Measurements from ENCODE around the gene DHH. TPM values are rescaled to one million over a fixed set of nuclear protein-coding genes. Genes with fewer than 3 reads are reported as not detected.

Gene DHH
- total and polyA plus RNA-seq, 2 experiments from 2014 or later: not detected

- peak; percentile 77 for ATAC-seq
- H3F3A ChIP-seq (replicated peaks; ENCODE audit: low read depth): peaks cover 12% of the 10 kb centered on the region; the same call in 1 of the 2 replicates
- DNase-seq (ENCODE audit: low spot score): peak; percentile 93
- H3K4me1 Mint-ChIP-seq: peaks cover 36% of the 10 kb centered on the region
- no peaks in the 10 kb centered on the region; the same call in 2 of the 3 replicates for H3K36me3 Mint-ChIP-seq (ENCODE audit: low read depth)
- H3K27ac ChIP-seq (ENCODE audit: low read depth): no peak overlapping the region
- TF ChIP-seq JUNB (IDR thresholded peaks at IDR 0.05; ENCODE audit: unreplicated experiment) (no peak), CTCF (conservative IDR thresholded peaks at IDR 0.05; ENCODE audit: low read depth in 2 of 2) (peak; percentile 84 to 96), STAT1 (IDR thresholded peaks at IDR 0.05; ENCODE audit: unreplicated experiment) (no peak), EZH2 (IDR thresholded peaks at IDR 0.05; ENCODE audit: low read depth, unreplicated experiment) (peak; percentile 58)
- TF ChIP-seq, protein P1, sequence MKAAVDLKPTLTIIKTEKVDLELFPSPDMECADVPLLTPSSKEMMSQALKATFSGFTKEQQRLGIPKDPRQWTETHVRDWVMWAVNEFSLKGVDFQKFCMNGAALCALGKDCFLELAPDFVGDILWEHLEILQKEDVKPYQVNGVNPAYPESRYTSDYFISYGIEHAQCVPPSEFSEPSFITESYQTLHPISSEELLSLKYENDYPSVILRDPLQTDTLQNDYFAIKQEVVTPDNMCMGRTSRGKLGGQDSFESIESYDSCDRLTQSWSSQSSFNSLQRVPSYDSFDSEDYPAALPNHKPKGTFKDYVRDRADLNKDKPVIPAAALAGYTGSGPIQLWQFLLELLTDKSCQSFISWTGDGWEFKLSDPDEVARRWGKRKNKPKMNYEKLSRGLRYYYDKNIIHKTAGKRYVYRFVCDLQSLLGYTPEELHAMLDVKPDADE (IDR thresholded peaks at IDR 0.05): no peak
- peaks cover 11% of the 10 kb centered on the region for H4K20me1 ChIP-seq (replicated peaks; ENCODE audit: insufficient read depth)
- H3K4me2 ChIP-seq: peak overlapping the region; percentile 78
- H3K27me3 ChIP-seq (ENCODE audit: insufficient read depth): peaks cover 82% of the 10 kb centered on the region
- peak overlapping the region; percentile 58 for H3K4me3 Mint-ChIP-seq
- no peaks in the 10 kb centered on the region for H3K9me3 Mint-ChIP-seq
- H3K9me2 ChIP-seq (ENCODE audit: insufficient read depth): no peaks in the 10 kb centered on the region
- H2AFZ ChIP-seq: peak overlapping the region; percentile 85
- peaks cover 35% of the 10 kb centered on the region for H3K4me1 ChIP-seq (ENCODE audit: insufficient read depth)
- peak overlapping the region; percentile 49 for H3K4me3 ChIP-seq
- no peaks in the 10 kb centered on the region for H3K36me3 ChIP-seq (ENCODE audit: insufficient read depth)
- H3K27me3 Mint-ChIP-seq (ENCODE audit: insufficient read depth, low read depth, poor library complexity): peaks cover 62% of the 10 kb centered on the region
- no peaks in the 10 kb centered on the region for H3K79me2 ChIP-seq (replicated peaks; ENCODE audit: insufficient read depth)
- H3K27ac Mint-ChIP-seq: no peak overlapping the region
Observed at GRCh38 chr12:49088150-49088931, 6.3 kb downstream of the DHH start.

GRCh38 chr12:49086116-49086515 lies 8.5 kb downstream of the DHH start:
- H3F3A ChIP-seq (replicated peaks; ENCODE audit: low read depth): peaks cover 5% of the 10 kb centered on the region; the same call in 1 of the 2 replicates
- H2AFZ ChIP-seq: no peak overlapping the region
- H4K20me1 ChIP-seq (replicated peaks; ENCODE audit: insufficient read depth): peaks cover 4% of the 10 kb centered on the region
- no peaks in the 10 kb centered on the region for H3K9me3 Mint-ChIP-seq
- DNase-seq (ENCODE audit: low spot score): no peak
- H3K27me3 ChIP-seq (ENCODE audit: insufficient read depth): peaks cover 60% of the 10 kb centered on the region
- peaks cover 19% of the 10 kb centered on the region for H3K4me1 Mint-ChIP-seq
- no peaks in the 10 kb centered on the region for H3K79me2 ChIP-seq (replicated peaks; ENCODE audit: insufficient read depth)
- H3K27ac ChIP-seq (ENCODE audit: low read depth): no peak overlapping the region
- no peak overlapping the region for H3K4me2 ChIP-seq
- H3K4me3 ChIP-seq: no peak overlapping the region
- H3K27me3 Mint-ChIP-seq (ENCODE audit: insufficient read depth, low read depth, poor library complexity): peaks cover 39% of the 10 kb centered on the region
- ATAC-seq: no peak
- no peaks in the 10 kb centered on the region for H3K9me2 ChIP-seq (ENCODE audit: insufficient read depth)
- no peaks in the 10 kb centered on the region for H3K36me3 ChIP-seq (ENCODE audit: insufficient read depth)
- H3K36me3 Mint-ChIP-seq (ENCODE audit: low read depth): no peaks in the 10 kb centered on the region; the same call in 2 of the 3 replicates
- no peak overlapping the region for H3K27ac Mint-ChIP-seq
- peaks cover 16% of the 10 kb centered on the region for H3K4me1 ChIP-seq (ENCODE audit: insufficient read depth)
- H3K4me3 Mint-ChIP-seq: no peak overlapping the region
- TF ChIP-seq POLR2AphosphoS5 (IDR thresholded peaks at IDR 0.05; ENCODE audit: low read depth) (no peak), CTCF (conservative IDR thresholded peaks at IDR 0.05; ENCODE audit: low read depth in 2 of 2) (no peak), NANOG (IDR thresholded peaks at IDR 0.05; ENCODE audit: borderline replicate concordance) (no peak), ZNF114 (CRISPR knock-in tag; IDR thresholded peaks at IDR 0.05) (no peak), REST (IDR thresholded peaks at IDR 0.05; ENCODE audit: unreplicated experiment) (no peak), EZH2 (IDR thresholded peaks at IDR 0.05; ENCODE audit: low read depth, unreplicated experiment) (no peak), CREB1 (CRISPR knock-in tag; IDR thresholded peaks at IDR 0.05; ENCODE audit: low read depth) (no peak)
- TF ChIP-seq, protein P1 (IDR thresholded peaks at IDR 0.05): no peak
